Measurements from ENCODE around the gene PLA2G3.

PLA2G3 gene

GRCh38 chr22:31095637-31096249 is 44.6 kb downstream of the PLA2G3 start:
- no peak for TF ChIP-seq CTCF (IDR thresholded peaks at IDR 0.05; ENCODE audit: low read depth, low read length)
- no peak overlapping the region for H3K4me3 ChIP-seq (ENCODE audit: low read depth, low read length)

GRCh38 chr22:31094741-31095140 is 45.6 kb downstream of the PLA2G3 start:
- H3K4me3 ChIP-seq (ENCODE audit: low read depth, low read length) = no peak overlapping the region
- TF ChIP-seq CTCF (IDR thresholded peaks at IDR 0.05; ENCODE audit: low read depth, low read length) = no peak

GRCh38 chr22:31094021-31094551 is 46.2 kb downstream of the PLA2G3 start:
- no peak for TF ChIP-seq CTCF (IDR thresholded peaks at IDR 0.05; ENCODE audit: low read depth, low read length)
- H3K4me3 ChIP-seq (ENCODE audit: low read depth, low read length) = no peak overlapping the region

GRCh38 chr22:31093086-31093850 is 47.0 kb downstream of the PLA2G3 start:
- H3K4me3 ChIP-seq (ENCODE audit: low read depth, low read length) = no peak overlapping the region
- TF ChIP-seq CTCF (IDR thresholded peaks at IDR 0.05; ENCODE audit: low read depth, low read length) = no peak

- no peak for TF ChIP-seq CTCF (IDR thresholded peaks at IDR 0.05; ENCODE audit: low read depth, low read length)
- H3K4me3 ChIP-seq (ENCODE audit: low read depth, low read length) = no peak overlapping the region
These were observed 48.1 kb downstream of the PLA2G3 start for GRCh38 chr22:31092161-31092560.

- H3K4me3 ChIP-seq (ENCODE audit: low read depth, low read length) = no peak overlapping the region
- no peak for TF ChIP-seq CTCF (IDR thresholded peaks at IDR 0.05; ENCODE audit: low read depth, low read length)
These were observed 49.0 kb downstream of the PLA2G3 start for GRCh38 chr22:31091106-31091975.

All from WI38 (cell line).